DMS 273 (cell line): ENCODE data around the gene ATXN7.

Experiments used
- DNase-seq: peaks from one replicate; lab custom pipeline; 2025; ENCODE audit not compliant: unreplicated experiment; lab: John Stamatoyannopoulos, UW

ATXN7 gene

DNA sequence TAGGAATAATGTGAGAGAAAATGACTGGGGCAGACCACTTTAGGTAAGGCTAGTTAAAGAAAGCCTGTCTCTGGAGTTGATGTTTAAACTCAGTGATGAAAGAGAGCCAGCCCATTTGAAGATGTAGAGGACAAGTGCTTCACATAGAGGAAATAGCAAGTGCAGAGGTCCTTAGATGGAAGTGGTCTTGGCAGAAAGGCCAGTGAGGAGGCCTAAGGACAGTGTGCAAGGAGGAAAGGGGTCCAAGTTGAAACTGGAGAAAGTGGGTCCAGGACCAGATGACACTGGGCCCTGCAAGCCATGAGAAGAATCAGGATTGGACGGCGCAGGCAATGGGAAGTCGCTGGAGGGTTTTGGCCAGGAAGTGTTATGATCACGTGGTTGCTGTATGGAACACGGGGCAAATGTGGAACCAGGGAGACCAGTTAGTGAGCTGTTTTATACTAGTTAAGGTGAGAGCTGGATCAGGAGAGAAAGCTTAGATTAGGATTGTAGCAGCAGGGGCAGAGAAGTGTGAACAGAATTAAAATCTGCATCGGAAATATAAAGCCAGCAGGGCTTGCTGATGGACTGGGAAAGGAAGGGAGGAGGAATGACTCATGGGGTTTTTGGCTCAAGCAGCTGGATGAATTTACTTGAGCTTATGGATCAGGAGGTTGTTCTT, 96.5 kb downstream of the ATXN7 start:
- DNase-seq = peak; percentile 79

DNA sequence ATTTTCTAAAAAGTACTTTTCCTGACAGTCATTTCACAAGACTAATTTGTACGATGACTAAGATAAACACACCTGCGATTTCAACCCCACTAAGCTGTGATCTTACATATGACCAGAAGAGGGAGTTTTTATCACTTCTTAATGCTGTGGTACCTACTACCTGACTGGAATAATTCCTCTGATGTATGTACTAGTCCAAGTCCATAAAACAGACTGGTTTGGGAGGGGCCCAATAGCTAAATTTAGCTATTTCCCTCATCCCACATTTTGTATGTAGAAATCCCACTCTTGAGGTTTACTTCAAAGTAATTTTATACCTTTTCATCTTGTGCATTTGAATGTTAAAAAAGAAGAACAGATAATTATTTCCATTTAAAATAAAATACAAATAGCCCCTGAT, 98.2 kb downstream of the ATXN7 start:
- peak; percentile 53 for DNase-seq

DNA sequence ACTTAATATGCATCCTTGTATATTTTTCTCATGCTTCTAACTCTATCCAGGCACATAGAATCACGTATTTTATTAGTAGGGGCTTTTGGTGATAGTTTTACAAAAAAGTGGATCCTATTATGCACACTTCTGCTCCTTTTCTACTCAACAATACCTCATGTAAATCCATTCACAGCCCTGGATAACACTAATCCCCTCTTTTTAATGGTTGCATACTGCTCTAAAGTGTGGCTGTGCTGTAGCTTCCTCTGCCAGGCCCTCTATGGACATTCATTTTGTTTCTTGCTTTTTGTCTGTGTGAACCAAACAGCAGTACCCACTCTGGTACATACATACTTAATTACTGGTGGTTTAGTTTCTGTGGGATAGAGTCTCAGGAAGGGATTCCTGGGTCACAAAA, 99.8 kb downstream of the ATXN7 start:
- no peak for DNase-seq

DNA sequence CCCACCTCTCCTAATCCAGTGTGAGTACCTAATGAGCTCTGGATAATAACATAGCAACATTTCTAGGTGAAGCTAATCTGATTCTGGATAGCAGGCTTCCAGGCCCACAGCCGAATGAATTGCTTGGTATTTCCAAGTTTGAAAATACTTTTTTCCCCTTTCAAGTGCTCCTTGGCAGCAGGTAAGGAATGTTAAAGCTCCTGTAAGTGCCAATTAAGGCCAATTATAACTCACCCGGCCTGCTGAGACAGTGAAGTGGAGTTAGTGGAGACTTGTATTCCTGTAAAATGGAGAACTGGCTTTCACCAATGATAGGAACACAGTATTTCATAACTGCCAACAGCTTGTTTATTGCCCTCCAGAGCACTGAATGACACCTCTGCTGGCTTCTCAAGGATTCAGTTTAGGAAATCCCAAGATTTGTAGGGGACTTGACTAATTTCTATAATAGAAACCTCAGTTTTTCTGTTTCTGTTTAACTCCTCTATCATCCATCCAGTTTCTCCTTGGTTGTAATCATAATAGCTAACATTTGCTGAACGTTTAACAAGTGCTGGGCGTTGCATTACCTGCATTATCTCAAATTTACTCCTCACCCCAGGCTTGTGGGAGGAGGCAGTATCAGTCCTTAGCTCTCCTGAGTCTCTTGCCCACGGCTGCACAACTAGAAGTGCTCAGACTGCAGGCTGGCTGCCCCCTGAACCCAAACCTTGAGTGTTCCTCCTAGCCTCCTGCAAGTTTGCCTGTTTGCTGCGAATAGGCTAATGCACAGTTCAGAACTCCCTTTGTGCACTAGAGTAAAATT, 101.2 kb downstream of the ATXN7 start:
- peak; percentile 14 for DNase-seq

DNA sequence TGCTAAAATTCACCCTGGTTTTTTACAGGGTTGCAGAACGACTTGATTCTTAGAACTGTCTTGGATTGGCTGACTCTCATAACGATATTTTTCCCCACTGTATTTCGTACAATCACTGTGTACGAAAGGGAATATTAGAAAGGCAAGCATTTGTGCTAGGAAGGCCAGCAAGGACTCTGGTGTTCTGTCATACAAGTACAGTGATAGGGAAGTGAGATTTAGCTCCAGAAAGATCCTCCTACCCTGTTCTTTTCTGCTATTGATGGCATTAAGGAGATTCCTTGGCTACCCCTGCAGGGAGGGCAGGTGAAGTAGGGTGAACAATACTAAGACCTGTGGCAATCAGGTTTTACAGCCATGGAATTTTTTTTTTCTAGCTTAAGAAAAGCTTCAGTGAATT, 102.3 kb downstream of the ATXN7 start:
- DNase-seq = no peak

DNA sequence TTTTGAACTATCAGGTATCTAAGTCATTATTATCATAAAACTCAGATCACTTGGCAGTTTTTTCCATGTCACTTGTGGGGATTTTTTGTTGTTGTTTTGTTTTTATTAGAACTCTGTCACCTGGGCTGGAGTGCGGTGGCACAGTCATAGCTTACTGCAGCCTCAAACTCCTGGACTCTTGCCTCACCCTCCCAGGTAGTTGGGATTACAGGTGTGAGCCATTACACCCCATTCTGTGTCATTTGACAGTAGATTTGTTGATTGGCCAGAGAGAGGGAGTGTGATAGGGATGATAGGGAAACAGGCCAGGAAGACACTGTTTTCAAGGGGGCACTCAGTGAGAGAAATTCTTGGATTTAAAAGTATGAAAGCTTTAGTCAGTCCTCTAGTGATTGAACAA, 103.2 kb downstream of the ATXN7 start:
- DNase-seq = no peak

DNA sequence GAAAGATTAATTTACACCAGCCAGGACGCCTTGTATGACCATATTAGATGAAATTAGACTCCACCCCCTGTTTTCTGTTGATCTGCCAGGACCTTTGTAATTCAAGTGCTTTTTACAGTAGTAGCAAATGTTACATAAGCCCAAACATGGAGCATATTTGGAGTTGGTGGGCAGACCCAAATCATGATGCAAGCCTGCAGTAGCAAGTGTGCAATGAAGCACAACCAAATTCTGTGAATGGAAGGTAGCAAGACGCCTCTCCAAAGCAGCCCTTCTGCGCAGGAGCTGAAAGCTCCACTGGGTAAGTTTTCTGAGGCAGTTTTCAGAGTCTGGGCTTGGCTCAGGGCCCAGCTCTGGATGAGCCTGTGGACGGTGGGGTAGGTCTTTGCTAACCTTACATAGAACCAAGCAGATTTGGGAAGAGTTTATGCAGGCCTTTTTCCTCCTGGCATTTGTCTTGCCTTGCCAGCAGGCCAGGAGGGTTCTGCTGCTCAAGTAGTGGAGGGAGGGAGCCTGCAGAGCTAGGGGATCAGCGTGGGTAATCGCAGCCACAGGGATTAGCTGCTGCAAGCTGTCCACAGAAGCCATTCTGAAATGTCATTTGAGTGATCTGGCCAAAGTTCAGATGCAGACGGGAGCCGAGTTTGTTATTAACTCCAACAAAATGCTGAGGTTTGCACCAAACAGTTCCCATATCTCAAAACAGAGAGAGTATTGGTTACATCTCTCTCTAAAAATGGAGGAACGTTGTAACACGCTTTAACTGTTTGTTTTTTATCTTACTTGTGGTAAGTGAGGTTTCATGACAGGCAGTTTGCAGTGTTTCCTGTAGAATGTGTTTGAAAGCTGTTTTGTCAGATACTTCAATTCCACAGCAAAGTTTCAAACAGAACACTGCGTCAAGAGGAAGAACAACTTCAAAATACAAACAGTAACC, 104.3 kb downstream of the ATXN7 start:
- DNase-seq = peak; percentile 82

DNA sequence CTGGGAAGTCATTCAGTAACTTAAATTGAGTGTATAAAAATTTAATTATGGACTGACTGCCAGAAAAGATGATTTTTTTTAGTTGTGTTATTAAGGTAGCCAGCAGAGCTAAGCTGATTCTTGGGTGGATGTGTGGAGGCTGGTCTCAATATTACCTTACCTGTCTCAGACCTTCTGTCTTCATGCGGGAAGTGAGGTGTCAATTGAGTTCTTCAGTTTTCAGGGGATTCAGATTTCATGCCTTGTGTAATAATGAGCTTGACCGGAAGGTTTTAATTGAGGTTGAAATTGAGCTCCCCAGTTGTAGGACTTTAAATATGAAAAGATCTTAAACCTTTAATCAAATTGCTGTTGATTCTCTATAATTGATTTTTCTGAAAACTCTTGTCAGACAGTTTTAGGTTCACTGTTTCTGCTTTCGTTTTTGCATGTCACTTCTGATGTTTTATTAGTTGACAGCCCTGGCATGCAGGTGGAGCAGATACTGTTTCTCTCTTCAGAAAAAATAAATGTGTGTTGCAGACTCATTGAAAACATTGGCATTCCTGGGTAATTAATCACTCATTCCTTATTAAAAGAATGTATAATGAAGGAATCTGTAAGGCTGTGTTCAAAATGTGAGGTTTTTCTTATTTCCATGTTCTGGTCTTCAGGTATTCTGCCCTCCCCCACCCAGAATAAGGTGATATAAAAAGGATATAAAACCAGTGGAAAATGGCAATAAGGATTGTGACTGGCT, 105.1 kb downstream of the ATXN7 start:
- DNase-seq = no peak

DNA sequence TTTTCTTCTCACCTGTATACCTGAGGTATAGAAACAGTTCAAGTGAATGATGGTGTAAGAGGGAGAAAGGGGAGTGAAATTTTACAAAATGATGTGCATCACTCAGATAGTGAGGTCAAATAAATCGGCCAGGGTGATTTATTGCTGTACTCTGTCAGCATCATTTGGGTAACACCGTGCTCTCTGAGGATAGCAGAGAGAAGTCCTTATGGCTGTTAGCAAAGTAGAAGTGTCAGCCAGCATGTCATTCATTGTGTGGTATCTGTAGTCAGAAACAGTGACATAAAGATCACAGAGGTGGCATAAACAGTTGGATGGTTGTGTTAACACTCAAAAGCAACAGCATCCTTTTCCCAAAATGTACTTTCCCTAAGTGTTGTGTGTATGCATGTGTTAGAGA, 106.2 kb downstream of the ATXN7 start:
- DNase-seq = no peak

DNA sequence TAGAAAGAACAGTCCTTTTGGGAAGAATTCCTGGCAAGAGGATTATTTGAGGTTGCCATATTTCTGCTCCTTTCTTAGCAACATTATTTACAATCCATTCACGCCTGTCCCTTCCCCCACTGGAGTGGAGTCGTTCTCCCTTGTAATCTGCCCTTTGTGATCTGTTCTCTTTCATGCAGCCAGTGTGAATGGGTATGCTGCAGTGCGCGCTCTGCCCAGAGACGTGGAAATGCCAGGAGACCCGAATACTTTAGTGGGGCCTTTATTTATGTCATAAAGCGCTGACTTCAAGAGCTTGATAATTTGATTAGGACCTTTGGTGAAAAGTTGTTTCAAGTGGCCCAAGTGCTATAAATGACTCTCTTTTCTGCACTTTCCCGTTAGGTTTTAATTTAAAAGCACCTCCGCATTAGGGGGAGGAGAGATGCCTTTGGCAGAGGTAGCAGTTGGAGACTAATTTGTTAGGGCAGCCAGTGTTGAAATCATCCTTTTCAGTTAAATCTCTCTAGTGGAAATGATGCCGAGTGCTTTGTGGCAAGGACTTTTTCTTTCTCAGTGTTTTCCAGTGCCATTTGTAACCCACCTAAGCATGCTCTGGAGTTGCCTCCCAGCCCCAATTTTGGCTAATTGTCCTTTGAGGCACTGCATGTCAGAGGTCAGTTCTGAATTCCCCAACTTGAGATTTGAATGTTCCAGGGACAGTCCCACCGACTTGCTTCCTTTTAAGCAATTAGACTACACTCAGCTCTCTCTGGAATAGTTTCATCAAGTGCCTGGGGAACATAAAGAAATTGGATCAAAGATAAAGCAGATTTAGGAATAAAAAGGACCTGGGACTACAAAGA, 107.2 kb downstream of the ATXN7 start:
- DNase-seq = no peak

DNA sequence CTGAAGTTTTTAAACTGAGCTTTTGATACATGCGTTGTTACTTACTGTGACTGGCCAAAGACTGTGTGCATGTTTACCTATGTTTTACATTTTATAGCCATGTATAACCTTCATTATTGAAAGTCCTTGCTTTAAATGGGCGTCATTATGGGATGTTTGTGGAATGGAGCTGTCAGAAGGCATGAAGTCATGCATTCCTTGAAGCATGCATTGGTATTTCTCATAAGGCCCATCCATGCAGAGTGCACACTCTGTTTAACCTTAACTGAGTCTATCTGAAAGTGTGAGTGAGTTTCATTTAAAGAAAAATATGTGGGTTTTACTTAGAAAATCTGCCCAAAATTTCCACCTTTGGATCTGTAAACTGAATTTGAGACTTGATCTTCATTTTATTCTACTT, 108.5 kb downstream of the ATXN7 start:
- DNase-seq = no peak

DNA sequence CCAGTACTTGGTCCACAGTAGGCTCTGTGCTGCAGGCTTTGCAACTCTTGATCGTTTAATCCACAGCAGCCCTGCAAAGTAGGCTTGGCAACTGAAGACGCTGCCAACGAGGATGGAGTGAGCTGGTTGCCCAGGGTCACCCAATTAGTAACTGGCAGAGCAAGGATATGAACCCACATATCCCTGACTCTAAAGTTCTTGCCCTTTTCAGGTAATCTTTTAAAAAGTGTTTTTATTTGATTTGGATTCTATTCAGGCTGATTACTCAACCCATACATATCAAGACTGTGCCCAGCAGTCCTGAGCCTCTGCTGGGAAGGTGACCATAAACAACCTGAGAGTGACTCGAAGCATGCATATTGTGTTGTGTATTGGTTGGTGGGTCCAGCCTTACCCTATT, 109.3 kb downstream of the ATXN7 start:
- no peak for DNase-seq

DNA sequence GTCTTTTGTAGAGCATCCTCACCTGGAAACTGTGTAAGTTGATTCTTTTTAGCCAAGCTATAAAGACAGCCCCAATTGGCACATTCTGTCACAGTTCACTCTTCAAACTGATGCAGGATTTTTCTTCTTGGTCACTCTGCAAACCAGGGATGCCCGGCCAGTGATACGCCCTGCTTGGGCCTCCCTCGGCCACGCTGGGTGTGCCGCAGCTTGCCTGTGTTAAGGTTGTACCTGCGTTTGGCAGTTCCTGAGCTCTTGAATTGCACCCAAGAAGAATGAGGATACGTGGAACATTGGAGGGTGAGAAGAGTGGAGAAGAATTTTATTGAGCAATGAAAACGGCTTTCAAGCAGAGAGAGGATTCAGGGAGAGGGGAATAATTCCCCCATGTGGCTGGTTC, 109.7 kb downstream of the ATXN7 start:
- no peak for DNase-seq

DNA sequence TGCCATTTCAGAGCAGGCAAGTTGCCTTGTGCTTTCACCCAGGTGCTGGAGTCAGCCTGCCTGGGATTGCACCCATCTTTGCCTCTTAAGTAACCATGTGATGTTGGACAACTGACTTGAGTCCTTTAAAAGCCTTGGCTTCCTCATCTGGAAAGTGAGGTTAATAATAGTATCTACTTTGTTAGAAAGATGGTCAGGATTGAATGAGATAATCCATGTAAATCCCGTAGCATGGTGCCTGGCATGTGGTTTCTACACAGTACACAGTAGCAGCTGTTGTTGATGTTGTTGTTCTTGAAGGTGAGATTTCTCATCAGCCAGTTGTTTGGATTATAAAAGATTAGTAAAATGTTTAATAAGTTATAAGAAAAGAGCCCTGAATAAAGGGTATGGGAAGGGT, 110.8 kb downstream of the ATXN7 start:
- no peak for DNase-seq

DNA sequence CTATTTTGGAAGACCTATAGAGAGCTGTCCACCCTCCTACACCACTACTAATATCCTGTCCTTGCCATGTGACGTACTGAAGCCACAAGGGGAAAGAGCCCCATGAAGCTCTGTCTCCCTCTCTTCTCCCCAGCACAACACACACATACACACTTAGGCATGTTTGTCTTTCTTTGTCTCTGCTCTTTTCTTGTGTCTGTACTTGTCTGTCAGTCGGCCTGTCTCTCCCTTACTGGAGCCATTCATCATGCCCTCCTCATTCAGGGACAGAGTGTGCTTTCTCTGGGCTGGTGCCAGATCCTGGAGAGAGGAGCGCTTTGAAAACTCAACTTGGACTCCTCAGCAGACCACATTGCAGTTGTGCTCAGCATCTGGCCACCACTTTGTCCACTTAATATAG, 112.1 kb downstream of the ATXN7 start:
- peak; percentile 31 for DNase-seq

DNA sequence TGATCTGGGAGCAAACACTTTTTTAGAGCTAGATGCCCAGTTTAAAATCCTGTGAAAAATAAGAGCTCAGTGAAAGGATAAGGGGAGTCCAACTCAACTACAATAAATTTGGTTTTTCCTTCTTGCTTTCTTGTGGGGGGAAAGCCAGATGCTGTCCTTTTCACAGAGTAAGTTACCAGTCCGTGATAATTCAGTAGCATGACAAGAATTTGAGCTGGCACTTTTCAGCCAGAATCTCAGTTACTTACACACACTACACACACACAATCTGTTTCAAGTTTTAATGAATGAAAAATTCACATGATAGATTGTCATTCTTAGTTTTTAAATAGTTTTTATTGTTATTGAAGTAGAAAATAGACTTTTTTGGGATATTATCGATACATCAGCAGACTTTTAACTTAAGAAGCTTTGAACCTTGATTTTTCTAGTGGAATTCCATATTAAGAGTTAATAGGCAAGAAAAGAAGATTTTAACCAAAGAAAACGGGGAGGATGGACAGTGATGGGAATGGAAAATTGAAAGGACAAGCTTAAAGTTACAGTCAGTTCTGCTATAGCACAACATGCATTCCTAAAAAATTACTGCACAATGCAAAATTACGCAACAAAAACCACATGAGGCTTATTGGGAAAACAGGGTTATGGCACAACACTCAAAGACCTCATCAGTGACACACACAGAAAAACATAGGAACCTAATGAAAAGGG, 112.6 kb downstream of the ATXN7 start:
- no peak for DNase-seq

DNA sequence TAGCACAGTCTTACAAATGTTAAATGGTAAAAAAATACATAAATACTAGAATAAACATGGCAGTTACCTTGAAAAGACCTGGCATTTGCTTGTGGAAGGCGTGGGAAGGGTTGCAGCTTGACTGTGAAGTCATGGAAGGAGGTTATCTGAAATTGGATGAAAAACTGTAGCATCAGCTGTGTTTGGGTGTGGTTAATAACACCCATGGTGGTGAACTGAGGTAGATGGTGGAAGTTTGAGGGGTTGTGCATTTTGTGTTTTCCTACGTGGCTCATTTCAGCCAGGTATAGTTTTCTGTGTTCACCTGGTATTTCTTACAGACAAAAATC, 113.2 kb downstream of the ATXN7 start:
- DNase-seq = no peak

DNA sequence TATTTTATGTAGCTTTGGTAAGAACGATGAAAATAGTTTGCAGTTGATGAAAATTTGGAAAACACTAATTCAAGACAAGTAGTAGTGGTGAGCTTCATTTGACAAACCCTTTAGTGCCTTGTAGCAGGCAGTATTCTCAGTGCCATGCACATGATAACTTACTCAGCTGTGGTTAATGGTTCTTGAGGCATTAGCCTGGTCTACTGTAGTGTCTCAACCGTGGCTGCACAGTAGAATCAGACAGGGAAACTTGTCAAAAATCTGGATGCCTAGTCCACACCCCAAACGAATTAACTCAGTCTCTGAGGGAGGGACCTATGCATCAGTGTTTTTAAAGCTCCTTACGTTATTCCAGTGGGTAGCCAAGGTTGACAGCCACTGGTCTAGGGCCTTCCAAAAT, 114.2 kb downstream of the ATXN7 start:
- no peak for DNase-seq

DNA sequence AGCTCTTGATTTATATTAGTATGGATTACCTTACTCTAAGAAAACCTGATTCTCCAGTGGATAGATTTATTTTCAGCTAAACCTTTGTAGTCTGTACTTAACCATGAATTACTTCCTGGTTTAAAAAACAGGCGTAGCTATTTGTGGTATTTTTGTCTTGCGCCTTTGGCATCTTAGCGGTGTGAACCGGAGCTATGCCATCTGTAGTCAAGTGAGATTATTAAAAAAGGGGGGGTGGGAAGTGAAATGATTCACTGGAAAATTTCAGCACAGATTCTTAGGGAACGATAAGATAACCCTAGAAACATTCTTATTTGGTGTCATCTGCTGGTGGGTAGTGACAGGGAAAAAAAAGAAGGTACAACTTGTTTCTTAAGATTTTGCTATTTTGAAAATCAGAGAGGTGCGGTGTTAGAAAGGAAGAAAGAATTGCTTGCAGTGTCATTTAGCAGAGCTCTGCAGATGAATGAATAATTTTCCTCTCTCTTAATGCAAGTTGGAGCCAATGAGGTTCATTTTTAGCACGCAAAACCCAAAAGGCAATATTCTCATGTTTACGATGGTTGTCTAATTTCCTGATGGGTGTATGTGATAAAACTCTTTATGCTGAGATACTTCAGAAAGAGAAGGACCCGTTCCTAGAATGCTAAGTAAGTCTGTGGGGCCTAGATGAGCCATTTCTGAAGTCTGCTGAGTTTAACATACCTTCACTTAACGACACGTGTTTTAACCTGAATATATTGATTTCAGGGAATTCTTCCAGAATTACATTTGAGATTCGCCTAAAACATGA, 115.6 kb downstream of the ATXN7 start:
- DNase-seq = no peak
